ENCODE data around the gene EFCAB3. TPM values are rescaled to one million over a fixed set of nuclear protein-coding genes. Genes with fewer than 3 reads are reported as not detected.

Gene EFCAB3
- not detected in 2 replicates for total RNA-seq

GRCh38 chr17:62380253-62380652 lies at the start of gene EFCAB3:
TSS of gene EFCAB3 (plus strand) at chr17:62380553. CDS start at chr17:62382980, 2,427 bp downstream.

GRCh38 chr17:62423647-62424461 lies 43.5 kb downstream of the EFCAB3 start, which contains the start of gene METTL2A:
TSS of gene METTL2A (plus strand) at chr17:62423897. CDS start at chr17:62423903, 6 bp downstream.

Other genes with a start within 250 kb of the EFCAB3 start
- gene METTL2A, start 43.3 kb downstream of the EFCAB3 start, total RNA-seq, result 16.4 and 18.2 TPM in 2 replicates
- 51.7 and 55.7 TPM in 2 replicates for gene TLK2, start 98.3 kb downstream of the EFCAB3 start, total RNA-seq
- 641 and 900 TPM in 2 replicates for gene MRC2, start 247.1 kb downstream of the EFCAB3 start, total RNA-seq